HUES6 (cell line): Measurements from ENCODE around the gene CSF1R.

Experiments used
- H3K27ac ChIP-seq: 2 replicates; pipeline ENCODE4 v1.7.0; 2013; ENCODE audit warnings: low read depth, mild to moderate bottlenecking, low read length, inconsistent platforms
- H3K27me3 ChIP-seq: 2 replicates; pipeline ENCODE4 v1.6.1; 2013; ENCODE audit warnings: low read length; ENCODE audit not compliant: control insufficient read depth, insufficient read depth
- H3K36me3 ChIP-seq: 2 replicates; pipeline ENCODE4 v1.6.1; 2013; ENCODE audit warnings: low read length; ENCODE audit not compliant: control insufficient read depth, insufficient read depth
- H3K4me1 ChIP-seq: 2 replicates; pipeline ENCODE4 v1.6.1; 2013; ENCODE audit warnings: low read length; ENCODE audit not compliant: control insufficient read depth, insufficient read depth
- H3K4me3 ChIP-seq: 2 replicates; pipeline ENCODE4 v1.5.1; 2013; ENCODE audit warnings: low read depth, low read length
- H3K9ac ChIP-seq: one replicate; pipeline ENCODE4 v1.6.1; 2013; ENCODE audit warnings: mild to moderate bottlenecking, low read length
- H3K9me3 ChIP-seq: 2 replicates; pipeline ENCODE4 v1.6.1; 2013; ENCODE audit warnings: low read depth, low read length; ENCODE audit not compliant: control insufficient read depth, insufficient read depth

Gene CSF1R

GRCh38 chr5:150017226-150018005, 68.9 kb downstream of the CSF1R start:
- Histone ChIP-seq H3K36me3 (peaks cover 93% of the 10 kb centered on the region), H3K27me3 (no peaks in the 10 kb centered on the region), H3K9me3 (peaks cover 10% of the 10 kb centered on the region), H3K4me1 (peaks cover 15% of the 10 kb centered on the region), H3K4me3 (no peak overlapping the region), H3K9ac (no peak overlapping the region), H3K27ac (no peak overlapping the region)

- Histone ChIP-seq H3K27me3 (no peaks in the 10 kb centered on the region), H3K4me1 (peaks cover 8% of the 10 kb centered on the region; the same call in 1 of the 2 replicates), H3K9ac (no peak overlapping the region), H3K27ac (no peak overlapping the region), H3K9me3 (peaks cover 10% of the 10 kb centered on the region), H3K36me3 (peaks cover 95% of the 10 kb centered on the region), H3K4me3 (no peak overlapping the region)
These were observed 69.8 kb downstream of the CSF1R start for GRCh38 chr5:150016537-150016936.

- H3K9me3 ChIP-seq, result peaks cover 10% of the 10 kb centered on the region
- no peaks in the 10 kb centered on the region for H3K27me3 ChIP-seq
- H3K9ac ChIP-seq, result no peak overlapping the region
- no peak overlapping the region for H3K4me3 ChIP-seq
- no peaks in the 10 kb centered on the region; the same call in 1 of the 2 replicates for H3K4me1 ChIP-seq
- H3K36me3 ChIP-seq, result peaks cover 96% of the 10 kb centered on the region
- no peak overlapping the region for H3K27ac ChIP-seq
These were observed 70.9 kb downstream of the CSF1R start for GRCh38 chr5:150015415-150015814.

- no peaks in the 10 kb centered on the region for H3K4me1 ChIP-seq
- no peak overlapping the region for H3K27ac ChIP-seq
- peaks cover 10% of the 10 kb centered on the region for H3K9me3 ChIP-seq
- peaks cover 96% of the 10 kb centered on the region for H3K36me3 ChIP-seq
- H3K27me3 ChIP-seq, result no peaks in the 10 kb centered on the region
- no peak overlapping the region for H3K9ac ChIP-seq
- H3K4me3 ChIP-seq, result no peak overlapping the region
These were observed 71.9 kb downstream of the CSF1R start for GRCh38 chr5:150014456-150014855.

GRCh38 chr5:150013931-150014330, 72.4 kb downstream of the CSF1R start:
- no peak overlapping the region for H3K9ac ChIP-seq
- H3K27ac ChIP-seq, result no peak overlapping the region
- no peaks in the 10 kb centered on the region for H3K4me1 ChIP-seq
- peaks cover 10% of the 10 kb centered on the region for H3K9me3 ChIP-seq
- no peak overlapping the region for H3K4me3 ChIP-seq
- peaks cover 96% of the 10 kb centered on the region for H3K36me3 ChIP-seq
- no peaks in the 10 kb centered on the region for H3K27me3 ChIP-seq

GRCh38 chr5:150009671-150010387, 76.5 kb downstream of the CSF1R start:
- Histone ChIP-seq H3K36me3 (peaks cover 90% of the 10 kb centered on the region), H3K27ac (no peak overlapping the region), H3K9me3 (no peaks in the 10 kb centered on the region), H3K27me3 (no peaks in the 10 kb centered on the region), H3K4me1 (no peaks in the 10 kb centered on the region), H3K4me3 (no peak overlapping the region), H3K9ac (no peak overlapping the region)

GRCh38 chr5:150007050-150007449, 79.3 kb downstream of the CSF1R start:
- H3K27me3 ChIP-seq, result no peaks in the 10 kb centered on the region
- H3K4me3 ChIP-seq, result no peak overlapping the region
- no peak overlapping the region for H3K9ac ChIP-seq
- peaks cover 3% of the 10 kb centered on the region; the same call in 1 of the 2 replicates for H3K4me1 ChIP-seq
- no peak overlapping the region for H3K27ac ChIP-seq
- H3K36me3 ChIP-seq, result peaks cover 67% of the 10 kb centered on the region
- H3K9me3 ChIP-seq, result no peaks in the 10 kb centered on the region

- Histone ChIP-seq H3K27me3 (no peaks in the 10 kb centered on the region), H3K27ac (no peak overlapping the region), H3K4me3 (no peak overlapping the region), H3K9me3 (no peaks in the 10 kb centered on the region), H3K4me1 (peaks cover 5% of the 10 kb centered on the region; the same call in 1 of the 2 replicates), H3K36me3 (peaks cover 63% of the 10 kb centered on the region), H3K9ac (no peak overlapping the region)
These were observed 80.0 kb downstream of the CSF1R start for GRCh38 chr5:150006318-150006717.
